Suprapubic skin (tissue), 3 donors: ENCODE results near the gene KSR1.

ENCODE experiments used
- CTCF ChIP-seq, 2 donors: fragments of 200-600 bp in 1 of 2; fragments of 450-650 bp in 1 of 2; sonication (generic) in 1 of 2; IDR thresholded peaks; one replicate each; pipeline ENCODE4 v1.5.1; 2016 to 2019; ENCODE audit warnings: antibody characterized with exemption in 2 of 2, mild to moderate bottlenecking in 1 of 2, moderate library complexity in 1 of 2
- POLR2A ChIP-seq, 2 donors: fragments of 450-650 bp; IDR thresholded peaks; one replicate each; pipeline ENCODE4 v1.6.1; 2017; ENCODE audit warnings: antibody characterized with exemption in 2 of 2, mild to moderate bottlenecking in 2 of 2, moderate library complexity in 2 of 2

GRCh38 chr17:27591986-27592385 is 135.7 kb downstream of the KSR1 start:
- no peak for TF ChIP-seq POLR2A (IDR thresholded peaks at IDR 0.05)
- TF ChIP-seq CTCF (IDR thresholded peaks at IDR 0.05), result no peak
